SK-N-MC (cell line): ENCODE data around the gene DYNLRB1.

Experiments
- EZH2 ChIP-seq: fragments of 200-600 bp; sonication (generic); IDR thresholded peaks from one replicate; pipeline ENCODE4 v1.6.1; 2017; ENCODE audit warnings: antibody characterized with exemption
- FOXP2 ChIP-seq: optimal IDR thresholded peaks from 2 replicates; pipeline ENCODE3; 2011; ENCODE audit warnings: mild to moderate bottlenecking, moderate library complexity; ENCODE audit not compliant: insufficient read depth; ENCODE audit errors: extremely low read length, control extremely low read depth
- POLR2AphosphoS5 ChIP-seq: IDR thresholded peaks from 2 replicates; pipeline ENCODE4 v1.6.1; 2012; ENCODE audit warnings: mild to moderate bottlenecking, low read depth, low read length, borderline replicate concordance

DNA sequence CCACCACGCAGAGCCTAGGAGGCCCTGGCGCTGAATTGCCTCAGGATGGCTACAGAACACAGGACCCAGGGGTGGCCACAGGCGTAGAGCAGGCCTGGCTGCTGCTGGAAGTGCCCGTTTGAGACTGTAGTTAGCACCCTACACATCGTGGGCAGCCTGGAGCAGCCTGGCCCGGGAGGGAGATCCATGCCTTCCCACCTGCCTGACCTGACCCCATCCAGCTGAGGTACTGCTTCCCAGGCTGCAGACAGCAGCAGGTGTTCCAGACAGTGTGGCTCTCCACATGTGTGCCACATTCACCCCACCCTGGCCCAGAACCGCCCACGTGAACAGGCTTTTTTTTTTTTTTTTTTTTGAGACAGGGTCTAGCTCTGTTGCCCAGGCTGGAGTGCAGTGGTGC, 21.4 kb downstream of the DYNLRB1 start:
- no peak for TF ChIP-seq EZH2
- TF ChIP-seq POLR2AphosphoS5, result no peak
- no peak for TF ChIP-seq FOXP2
